ENCODE data around the gene VPREB1. TPM values are rescaled to one million over a fixed set of nuclear protein-coding genes. Genes with fewer than 3 reads are reported as not detected.

VPREB1 gene
- total and polyA plus RNA-seq, 2 of the 4 experiments (the other 2 are of a cell fraction): not detected

DNA sequence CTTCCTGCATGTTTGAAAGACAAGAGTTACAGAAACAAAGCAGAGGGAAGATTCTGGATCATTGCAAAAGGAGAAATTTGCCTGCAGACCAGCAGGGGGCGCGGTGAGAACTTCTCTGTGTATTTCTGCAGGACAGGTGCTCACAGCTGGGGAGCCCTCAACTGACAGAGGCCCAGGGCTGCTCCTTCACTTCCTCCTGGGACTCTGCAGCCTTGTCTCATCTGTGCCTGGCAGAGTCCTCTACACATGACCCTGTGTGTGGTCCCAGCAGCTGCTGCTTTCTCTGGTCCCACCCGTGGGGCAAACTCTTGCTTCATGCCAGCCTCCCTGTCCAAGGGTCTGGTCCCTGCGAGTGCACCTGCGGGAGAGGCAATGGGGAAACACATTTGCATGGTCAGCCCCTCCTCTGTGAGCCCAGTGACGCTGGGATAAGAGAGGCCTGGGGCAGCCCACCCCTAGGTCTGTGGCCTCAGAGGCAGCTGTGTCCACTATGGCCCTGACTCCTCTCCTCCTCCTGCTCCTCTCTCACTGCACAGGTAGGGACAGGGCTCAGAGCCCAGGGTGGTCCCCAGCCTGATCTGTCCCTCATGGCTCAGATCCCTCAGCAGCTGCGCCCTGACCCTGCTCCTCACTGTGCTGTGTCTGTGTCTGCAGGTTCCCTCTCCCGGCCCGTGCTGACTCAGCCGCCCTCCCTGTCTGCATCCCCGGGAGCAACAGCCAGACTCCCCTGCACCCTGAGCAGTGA is 43.2 kb upstream of the VPREB1 start:
- no peak overlapping the region for H3K9ac ChIP-seq (ENCODE audit: low read depth, low read length)
- H3K23ac ChIP-seq (ENCODE audit: low read depth, low read length): no peak overlapping the region
- H4K20me1 ChIP-seq (ENCODE audit: insufficient read depth, low read length): no peaks in the 10 kb centered on the region
- ATAC-seq (ENCODE audit: low read depth) (peak; percentile 62), DNase-seq (peak; percentile 24)
- H4K5ac ChIP-seq (ENCODE audit: low read depth, low read length): no peak overlapping the region
- no TSS peak for BruUV-seq (replicated peaks)
- H3K27ac ChIP-seq (ENCODE audit: insufficient read depth, low read length): no peak overlapping the region
- ChIA-PET POLR2A (ENCODE audit: unreplicated experiment) (no interaction called here), CTCF (interaction anchor here (0.6 to 1.2 kb wide), 3 partner anchors 17 to 45 kb away, joined by 3 to 8 read pairs (median 7); no protein-coding TSS in a partner anchor)
- no peak overlapping the region for H2BK120ac ChIP-seq (ENCODE audit: low read depth, low read length)
- H2BK5ac ChIP-seq (ENCODE audit: low read depth, low read length, poor library complexity, severe bottlenecking): no peak overlapping the region
- no peak overlapping the region for H3K4ac ChIP-seq (ENCODE audit: low read depth, low read length)
- H4K91ac ChIP-seq (ENCODE audit: insufficient read depth, low read depth, low read length): no peak overlapping the region
- dilution Hi-C loops (cut with HindIII; ENCODE audit: low sequenced_read_pairs, unreplicated experiment) (no loop called here), in situ Hi-C loops (cut with MboI; ENCODE audit: low sequenced_read_pairs) (no loop called here), intact Hi-C loops (cut with micrococcal nuclease) (loop anchor here (10.0 kb wide), 1 partner anchor 123 kb away; no protein-coding TSS in a partner anchor)
- TF ChIP-seq RAD21 (IDR thresholded peaks at IDR 0.05; ENCODE audit: low read length) (0 out of 2 replicates have a peak, but pooled peaks have one; percentile 24), BHLHE40 (IDR thresholded peaks at IDR 0.05; ENCODE audit: low read depth, low read length) (no peak), POLR2A (IDR thresholded peaks at IDR 0.05; ENCODE audit: low read depth, low read length) (no peak), SMC3 (IDR thresholded peaks at IDR 0.05; ENCODE audit: low read depth, low read length) (no peak; the same call in 1 of the 2 replicates)
- TF ChIP-seq, protein P1, sequence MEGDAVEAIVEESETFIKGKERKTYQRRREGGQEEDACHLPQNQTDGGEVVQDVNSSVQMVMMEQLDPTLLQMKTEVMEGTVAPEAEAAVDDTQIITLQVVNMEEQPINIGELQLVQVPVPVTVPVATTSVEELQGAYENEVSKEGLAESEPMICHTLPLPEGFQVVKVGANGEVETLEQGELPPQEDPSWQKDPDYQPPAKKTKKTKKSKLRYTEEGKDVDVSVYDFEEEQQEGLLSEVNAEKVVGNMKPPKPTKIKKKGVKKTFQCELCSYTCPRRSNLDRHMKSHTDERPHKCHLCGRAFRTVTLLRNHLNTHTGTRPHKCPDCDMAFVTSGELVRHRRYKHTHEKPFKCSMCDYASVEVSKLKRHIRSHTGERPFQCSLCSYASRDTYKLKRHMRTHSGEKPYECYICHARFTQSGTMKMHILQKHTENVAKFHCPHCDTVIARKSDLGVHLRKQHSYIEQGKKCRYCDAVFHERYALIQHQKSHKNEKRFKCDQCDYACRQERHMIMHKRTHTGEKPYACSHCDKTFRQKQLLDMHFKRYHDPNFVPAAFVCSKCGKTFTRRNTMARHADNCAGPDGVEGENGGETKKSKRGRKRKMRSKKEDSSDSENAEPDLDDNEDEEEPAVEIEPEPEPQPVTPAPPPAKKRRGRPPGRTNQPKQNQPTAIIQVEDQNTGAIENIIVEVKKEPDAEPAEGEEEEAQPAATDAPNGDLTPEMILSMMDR (conservative IDR thresholded peaks at IDR 0.05; ENCODE audit: low read depth, low read length): peak; percentile 53
- TF ChIP-seq, protein P2, sequence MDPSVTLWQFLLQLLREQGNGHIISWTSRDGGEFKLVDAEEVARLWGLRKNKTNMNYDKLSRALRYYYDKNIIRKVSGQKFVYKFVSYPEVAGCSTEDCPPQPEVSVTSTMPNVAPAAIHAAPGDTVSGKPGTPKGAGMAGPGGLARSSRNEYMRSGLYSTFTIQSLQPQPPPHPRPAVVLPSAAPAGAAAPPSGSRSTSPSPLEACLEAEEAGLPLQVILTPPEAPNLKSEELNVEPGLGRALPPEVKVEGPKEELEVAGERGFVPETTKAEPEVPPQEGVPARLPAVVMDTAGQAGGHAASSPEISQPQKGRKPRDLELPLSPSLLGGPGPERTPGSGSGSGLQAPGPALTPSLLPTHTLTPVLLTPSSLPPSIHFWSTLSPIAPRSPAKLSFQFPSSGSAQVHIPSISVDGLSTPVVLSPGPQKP (IDR thresholded peaks at IDR 0.05; ENCODE audit: borderline replicate concordance, low read depth, low read length): no peak
- no peak overlapping the region for H2AK5ac ChIP-seq (ENCODE audit: low read depth, low read length)
- H4K8ac ChIP-seq (ENCODE audit: low read depth in 2 of 2, low read length in 2 of 2): no peak overlapping the region
- no peak overlapping the region for H3K18ac ChIP-seq (ENCODE audit: low read depth, low read length)
- no peak overlapping the region for H3K4me2 ChIP-seq (ENCODE audit: low read depth, low read length)
- H3K9me3 ChIP-seq (ENCODE audit: control insufficient read depth, insufficient read depth, low read length): no peaks in the 10 kb centered on the region
- peak overlapping the region; percentile 1 for H2AFZ ChIP-seq (replicated peaks; ENCODE audit: low read length, poor library complexity)
- H3K4me1 ChIP-seq (ENCODE audit: control insufficient read depth, insufficient read depth, low read length): no peaks in the 10 kb centered on the region
- H2BK20ac ChIP-seq (ENCODE audit: low read depth, low read length): no peak overlapping the region
- H3K14ac ChIP-seq (replicated peaks; ENCODE audit: low read depth, low read length): no peak overlapping the region
- no peaks in the 10 kb centered on the region for H3K79me1 ChIP-seq (ENCODE audit: low read depth in 1 of 2, low read length in 2 of 2)
- no peak overlapping the region for H2BK15ac ChIP-seq (ENCODE audit: low read depth, low read length)
- no peak overlapping the region for H3K56ac ChIP-seq (ENCODE audit: extremely low read depth, insufficient read depth, low read length)
- peak overlapping the region; percentile 55 for H2AK9ac ChIP-seq (replicated peaks; ENCODE audit: low read depth, low read length, poor library complexity)
- no peaks in the 10 kb centered on the region for H3K36me3 ChIP-seq (ENCODE audit: control insufficient read depth, insufficient read depth, low read length)
- no peaks in the 10 kb centered on the region for H3K9me1 ChIP-seq (ENCODE audit: insufficient read depth, low read length)
- H3K4me3 ChIP-seq (ENCODE audit: insufficient read depth, low read depth, low read length): no peak overlapping the region
- H3K27me3 ChIP-seq (ENCODE audit: control insufficient read depth, insufficient read depth, low read length): peaks cover 51% of the 10 kb centered on the region
- WGBS, 2 experiments (ENCODE audit: extremely low coverage in 2 of 2, insufficient read length in 1 of 2): 45% methylated on average over 4 of the region's 11 CpGs; no CpG with 5 or more reads in 1 of the 2 experiments
